Omental fat pad (tissue), 4 donors: ENCODE measurements around the gene KITLG. TPM values are rescaled to one million over a fixed set of nuclear protein-coding genes. Genes with fewer than 3 reads are reported as not detected.
"Not testable (repeated sequence)": the region's sequence is repeated elsewhere in the genome, so short reads cannot be mapped to it uniquely, and the experiment has no call there.

Experiments
- ATAC-seq: fragments of 150-250 bp; one replicate; pipeline ENCODE4 v1.9.1; 2016; ENCODE audit warnings: mild to moderate bottlenecking, moderate library complexity; ENCODE audit not compliant: low FRiP score
- DNase-seq: peaks from one replicate; pipeline ENCODE4 v3.0.0-alpha.2; 2019; ENCODE audit warnings: low spot score
- total RNA-seq, 4 donors: library from RNA; depleted of rRNA; stranded (reverse); fragments of >200 nt; gene quantifications; one replicate each; pipeline ENCODE4 v1.1.0, GENCODE V29; 2016
- TF ChIP-seq, protein P1 (sequence below), 3 donors: fragments of 450-650 bp; IDR thresholded peaks; one replicate each; pipeline ENCODE4 v1.5.1; 2016 to 2017; ENCODE audit warnings: antibody characterized with exemption in 3 of 3, mild to moderate bottlenecking in 3 of 3, moderate library complexity in 2 of 3

KITLG gene
- total RNA-seq, 4 donors from 2014 or later = 12.2 to 29.8 (median 19.8) TPM

DNA sequence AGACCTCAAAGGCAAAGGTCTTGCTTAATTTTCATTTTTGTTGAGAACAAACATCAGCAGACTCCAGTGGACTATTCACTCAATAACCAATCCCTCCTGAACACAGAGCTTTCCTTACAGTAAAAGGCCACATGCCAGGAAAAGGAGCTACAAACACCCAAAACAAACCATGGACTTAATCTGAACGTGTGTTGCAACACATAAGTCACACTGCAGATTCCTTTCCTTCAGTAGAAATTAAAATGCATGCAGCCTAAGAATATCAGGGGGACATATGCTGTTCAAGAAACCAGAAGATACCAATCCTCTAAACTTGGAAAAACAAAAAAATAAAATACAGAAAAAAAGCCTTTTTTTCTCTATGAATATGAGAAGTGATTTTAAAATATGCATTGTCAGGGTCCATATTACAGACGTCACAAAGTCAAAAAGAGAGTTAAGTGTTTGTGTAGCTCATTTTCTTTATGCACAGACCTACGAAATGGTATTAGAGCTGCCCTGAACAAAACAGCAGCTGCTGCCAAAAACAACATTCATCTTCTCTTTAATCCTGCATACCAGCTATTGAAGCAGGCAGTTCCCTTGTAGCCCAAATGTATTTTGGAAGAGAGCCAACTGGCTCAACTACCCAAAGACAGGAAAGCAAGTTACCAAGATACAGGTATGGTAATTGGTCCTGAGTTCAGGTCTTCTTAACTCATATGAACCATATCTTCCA lies 26.2 kb downstream of the KITLG start:
- ATAC-seq = peak; percentile 45
- no peak for DNase-seq
- TF ChIP-seq, protein P1, sequence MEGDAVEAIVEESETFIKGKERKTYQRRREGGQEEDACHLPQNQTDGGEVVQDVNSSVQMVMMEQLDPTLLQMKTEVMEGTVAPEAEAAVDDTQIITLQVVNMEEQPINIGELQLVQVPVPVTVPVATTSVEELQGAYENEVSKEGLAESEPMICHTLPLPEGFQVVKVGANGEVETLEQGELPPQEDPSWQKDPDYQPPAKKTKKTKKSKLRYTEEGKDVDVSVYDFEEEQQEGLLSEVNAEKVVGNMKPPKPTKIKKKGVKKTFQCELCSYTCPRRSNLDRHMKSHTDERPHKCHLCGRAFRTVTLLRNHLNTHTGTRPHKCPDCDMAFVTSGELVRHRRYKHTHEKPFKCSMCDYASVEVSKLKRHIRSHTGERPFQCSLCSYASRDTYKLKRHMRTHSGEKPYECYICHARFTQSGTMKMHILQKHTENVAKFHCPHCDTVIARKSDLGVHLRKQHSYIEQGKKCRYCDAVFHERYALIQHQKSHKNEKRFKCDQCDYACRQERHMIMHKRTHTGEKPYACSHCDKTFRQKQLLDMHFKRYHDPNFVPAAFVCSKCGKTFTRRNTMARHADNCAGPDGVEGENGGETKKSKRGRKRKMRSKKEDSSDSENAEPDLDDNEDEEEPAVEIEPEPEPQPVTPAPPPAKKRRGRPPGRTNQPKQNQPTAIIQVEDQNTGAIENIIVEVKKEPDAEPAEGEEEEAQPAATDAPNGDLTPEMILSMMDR (IDR thresholded peaks at IDR 0.05) = no peak

DNA sequence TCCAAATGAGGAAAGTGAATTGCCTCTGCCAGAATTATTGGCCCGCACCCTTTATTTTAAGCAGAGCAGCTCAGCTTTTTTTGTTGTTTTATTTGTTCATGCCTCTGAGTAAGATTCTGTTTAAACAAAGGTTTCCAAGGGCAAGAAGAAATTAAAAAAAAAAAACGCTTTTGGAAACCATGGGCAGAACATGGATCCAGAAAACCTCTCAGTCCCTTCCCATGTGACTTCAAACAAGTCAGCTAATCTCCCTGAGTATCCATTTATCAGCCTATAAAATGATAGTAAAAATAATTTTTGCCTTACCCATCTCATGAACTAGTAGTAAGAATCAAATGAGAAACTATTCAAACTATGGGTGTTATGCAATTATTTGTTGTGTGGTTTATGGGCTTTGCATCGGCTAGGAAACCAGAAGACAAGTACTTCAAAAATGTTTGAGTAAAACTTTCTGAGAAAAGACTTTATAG lies 27.6 kb downstream of the KITLG start:
- ATAC-seq = peak; percentile 25
- DNase-seq = no peak
- TF ChIP-seq, protein P1 (IDR thresholded peaks at IDR 0.05) = no peak

- no peak for ATAC-seq
- no peak for DNase-seq
- TF ChIP-seq, protein P1 (IDR thresholded peaks at IDR 0.05) = no peak
Measured at GRCh38 chr12:88549929-88550328, 30.3 kb downstream of the KITLG start.

DNA sequence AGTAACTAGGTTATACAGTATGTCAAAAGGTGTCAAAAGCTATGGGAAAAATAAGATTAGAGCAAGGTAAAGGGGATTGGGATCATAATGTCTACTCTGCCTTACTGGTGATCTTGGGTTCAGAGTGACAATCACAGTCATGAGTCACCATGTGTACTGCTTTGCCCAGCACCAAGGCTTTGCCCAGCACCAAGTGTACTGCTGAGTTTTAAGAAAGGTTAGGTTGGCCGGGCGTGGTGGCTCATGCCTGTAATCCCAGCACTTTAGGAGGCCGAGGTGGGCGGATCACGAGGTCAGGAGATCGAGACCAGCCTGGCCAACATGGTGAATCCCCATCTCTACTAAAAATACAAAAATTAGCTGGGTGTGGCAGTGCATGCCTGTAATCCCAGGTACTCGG lies 32.3 kb downstream of the KITLG start:
- DNase-seq, ATAC-seq: not testable (repeated sequence)

- no peak for ATAC-seq
- TF ChIP-seq, protein P1 (IDR thresholded peaks at IDR 0.05) = no peak
- DNase-seq = no peak
Measured at GRCh38 chr12:88546853-88547252, 33.4 kb downstream of the KITLG start.

DNA sequence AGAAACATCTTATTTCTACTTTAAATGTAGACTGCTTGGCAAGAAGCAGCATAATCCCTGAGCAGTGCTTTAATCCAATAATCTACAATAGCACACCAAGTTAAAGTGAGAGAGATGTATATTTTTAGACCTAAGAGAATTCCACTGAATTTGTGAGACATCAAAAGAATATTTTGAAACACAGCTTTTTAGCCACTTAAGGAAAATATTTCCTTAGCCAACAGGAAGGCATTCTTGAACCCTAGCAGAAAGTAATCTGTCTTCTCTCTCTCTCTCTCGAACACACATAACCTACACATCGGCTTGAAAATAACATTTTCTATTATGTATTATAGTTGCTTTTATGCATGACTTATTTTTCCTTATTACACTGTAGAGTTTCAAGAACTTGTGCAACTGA lies 34.0 kb downstream of the KITLG start:
- DNase-seq (no peak), ATAC-seq (no peak)
- TF ChIP-seq, protein P1 (IDR thresholded peaks at IDR 0.05) = no peak

DNA sequence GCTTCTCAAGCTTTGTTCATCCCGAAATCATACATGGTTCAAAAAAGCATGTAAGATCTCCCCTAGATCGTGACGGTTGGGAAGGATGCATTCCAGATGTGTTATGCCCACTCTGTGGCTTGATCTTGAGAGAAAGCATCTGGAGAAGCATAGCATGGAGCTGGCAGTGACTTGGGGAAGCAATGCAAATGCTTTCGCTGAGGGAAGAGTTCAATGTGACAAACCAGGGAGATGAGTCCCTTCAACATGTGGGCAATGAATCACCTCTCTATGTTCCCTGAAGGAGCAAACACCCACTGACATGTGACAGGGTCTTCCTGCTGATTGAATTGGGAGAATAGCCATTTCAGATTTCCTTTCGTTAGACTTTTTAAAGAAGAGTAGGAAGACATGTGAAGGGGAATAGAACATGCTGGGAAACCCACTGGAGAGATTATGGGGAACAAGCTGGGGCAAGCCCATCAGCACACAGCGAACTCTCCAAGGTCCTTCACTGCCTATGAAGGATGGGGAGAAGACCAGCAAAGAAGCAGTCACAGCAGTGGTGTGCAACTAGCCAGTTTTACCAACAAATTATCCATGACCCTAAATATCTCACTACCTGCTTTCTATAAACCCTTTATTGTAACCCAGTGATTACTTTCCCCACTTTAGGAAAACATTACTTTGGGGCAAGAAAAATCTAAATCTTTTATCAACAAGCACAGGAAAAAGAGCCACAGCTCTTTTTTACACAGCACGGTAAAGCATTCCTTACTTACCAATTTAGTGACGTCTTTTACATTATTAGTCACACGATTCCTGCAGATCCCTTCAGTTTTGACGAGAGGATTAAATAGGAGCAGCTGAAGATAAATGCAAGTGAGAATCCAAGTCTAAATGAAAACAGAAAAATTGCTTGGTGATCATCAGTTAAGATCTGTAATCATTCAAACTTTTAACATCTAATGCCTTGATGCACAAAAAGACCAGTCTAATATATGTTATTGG lies 35.0 kb downstream of the KITLG start:
- no peak for ATAC-seq
- DNase-seq = no peak
- TF ChIP-seq, protein P1 (IDR thresholded peaks at IDR 0.05) = no peak
